ENCODE data around the gene CDC45. TPM values are rescaled to one million over a fixed set of nuclear protein-coding genes. Genes with fewer than 3 reads are reported as not detected.
"Not testable (repeated sequence)": the region's sequence is repeated elsewhere in the genome, so short reads cannot be mapped to it uniquely, and the experiment has no call there.

The CDC45 gene
- total RNA-seq, 4 donors from 2014 or later: 0.27 TPM; not detected in 3

GRCh38 chr22:19434829-19435580 lies 44.7 kb upstream of the CDC45 start:
- TF ChIP-seq POLR2A (IDR thresholded peaks at IDR 0.05): no peak
- TF ChIP-seq CTCF (IDR thresholded peaks at IDR 0.05 in 4 of 5, conservative IDR thresholded peaks at IDR 0.05 in 1 of 5): no peak
- Histone ChIP-seq H3K27ac (peak overlapping the region; percentile 91 to 100 (median 100)), H3K4me1 (peaks cover 37% of the 10 kb centered on the region in 2 donors), H3K27me3 (no peaks in the 10 kb centered on the region), H3K4me3 (no peak overlapping the region), H3K36me3 (peaks cover 0 to 26% of the 10 kb centered on the region in 2 donors), H3K9me3 (no peaks in the 10 kb centered on the region)
- ATAC-seq (no peak), DNase-seq (no peak)
- intact Hi-C loops (cut with DNase I; ENCODE audit: low total_unique reads) (loop anchor here (5.0 kb wide), 2 partner anchors 258 to 313 kb away; partner anchors contain the start of genes DGCR2 and SLC25A1), in situ Hi-C loops (cut with MboI; ENCODE audit: low sequenced_read_pairs in 4 of 4) (no loop called here)

- in situ Hi-C loops (cut with MboI; ENCODE audit: low sequenced_read_pairs in 4 of 4); intact Hi-C loops (cut with DNase I; ENCODE audit: low total_unique reads); H3K4me3 ChIP-seq; H3K9me3 ChIP-seq; DNase-seq; ATAC-seq; H3K27me3 ChIP-seq: not testable (repeated sequence)
- Histone ChIP-seq H3K27ac (peak overlapping the region; percentile 91 to 100 (median 96)), H3K36me3 (peaks cover 0 to 26% of the 10 kb centered on the region in 2 donors), H3K4me1 (peaks cover 44 to 47% of the 10 kb centered on the region in 2 donors)
Observed at GRCh38 chr22:19436444-19437161, 43.1 kb upstream of the CDC45 start.

- TF ChIP-seq CTCF (IDR thresholded peaks at IDR 0.05 in 4 of 5, conservative IDR thresholded peaks at IDR 0.05 in 1 of 5): no peak
- peak in 1 of 2 donors; percentile 7 for TF ChIP-seq POLR2A (IDR thresholded peaks at IDR 0.05)
- in situ Hi-C loops (cut with MboI; ENCODE audit: low sequenced_read_pairs in 4 of 4): no loop called here
- ATAC-seq (peak in 1 of 2 donors; percentile 11), DNase-seq (no peak)
- Histone ChIP-seq H3K4me3 (no peak overlapping the region), H3K9me3 (no peaks in the 10 kb centered on the region), H3K27me3 (no peaks in the 10 kb centered on the region), H3K27ac (peak overlapping the region; percentile 91 to 100 (median 96)), H3K36me3 (peaks cover 0 to 28% of the 10 kb centered on the region in 2 donors), H3K4me1 (peaks cover 56 to 60% of the 10 kb centered on the region in 2 donors)
- intact Hi-C loops (cut with DNase I; ENCODE audit: low total_unique reads): no loop called here
Observed at GRCh38 chr22:19438298-19438697, 41.4 kb upstream of the CDC45 start.

- Histone ChIP-seq H3K27me3 (no peaks in the 10 kb centered on the region), H3K9me3 (no peaks in the 10 kb centered on the region), H3K36me3 (peaks cover 0 to 27% of the 10 kb centered on the region in 2 donors), H3K4me3 (peak overlapping the region in 2 of 4 donors; percentile 3 to 17), H3K4me1 (peaks cover 66 to 79% of the 10 kb centered on the region in 2 donors), H3K27ac (peak overlapping the region; percentile 91 to 100 (median 96))
- ATAC-seq: peak; percentile 68 to 70
- TF ChIP-seq POLR2A (IDR thresholded peaks at IDR 0.05) (peak in 1 of 2 donors; percentile 54), CTCF (IDR thresholded peaks at IDR 0.05 in 4 of 5, conservative IDR thresholded peaks at IDR 0.05 in 1 of 5) (no peak)
- intact Hi-C loops (cut with DNase I; ENCODE audit: low total_unique reads): no loop called here
- DNase-seq: peak; percentile 79 to 89
- in situ Hi-C loops (cut with MboI; ENCODE audit: low sequenced_read_pairs in 4 of 4): loop anchor here in 2 of 4 donors (10.0 kb wide), 2 partner anchors 146 to 156 kb away; partner anchors contain the start of gene CLTCL1 (in 1 of the 2)
Observed at GRCh38 chr22:19440411-19441195, 39.1 kb upstream of the CDC45 start.
